Astrocyte of the cerebellum (primary cell): ENCODE measurements around the gene EIF4E2.

Experiments used
- DNase-seq: peaks from one replicate; pipeline ENCODE4 v3.0.0-alpha.2; 2011; ENCODE audit warnings: low read depth
- H3K4me3 ChIP-seq: 2 replicates; pipeline ENCODE4 v1.5.1; 2011; ENCODE audit warnings: mild to moderate bottlenecking, low read depth, low read length, moderate library complexity
- in situ Hi-C: cut with HindIII; loops from 2 replicates; pipeline ENCODE4 v1.10.0; 2017; ENCODE audit warnings: low sequenced_read_pairs
- TF ChIP-seq, protein P1 (sequence below): IDR thresholded peaks from 2 replicates; pipeline ENCODE4 v1.5.1; 2012; ENCODE audit warnings: low read length, low read depth, moderate library complexity, mild to moderate bottlenecking; ENCODE audit errors: missing control alignments

Gene EIF4E2

DNA sequence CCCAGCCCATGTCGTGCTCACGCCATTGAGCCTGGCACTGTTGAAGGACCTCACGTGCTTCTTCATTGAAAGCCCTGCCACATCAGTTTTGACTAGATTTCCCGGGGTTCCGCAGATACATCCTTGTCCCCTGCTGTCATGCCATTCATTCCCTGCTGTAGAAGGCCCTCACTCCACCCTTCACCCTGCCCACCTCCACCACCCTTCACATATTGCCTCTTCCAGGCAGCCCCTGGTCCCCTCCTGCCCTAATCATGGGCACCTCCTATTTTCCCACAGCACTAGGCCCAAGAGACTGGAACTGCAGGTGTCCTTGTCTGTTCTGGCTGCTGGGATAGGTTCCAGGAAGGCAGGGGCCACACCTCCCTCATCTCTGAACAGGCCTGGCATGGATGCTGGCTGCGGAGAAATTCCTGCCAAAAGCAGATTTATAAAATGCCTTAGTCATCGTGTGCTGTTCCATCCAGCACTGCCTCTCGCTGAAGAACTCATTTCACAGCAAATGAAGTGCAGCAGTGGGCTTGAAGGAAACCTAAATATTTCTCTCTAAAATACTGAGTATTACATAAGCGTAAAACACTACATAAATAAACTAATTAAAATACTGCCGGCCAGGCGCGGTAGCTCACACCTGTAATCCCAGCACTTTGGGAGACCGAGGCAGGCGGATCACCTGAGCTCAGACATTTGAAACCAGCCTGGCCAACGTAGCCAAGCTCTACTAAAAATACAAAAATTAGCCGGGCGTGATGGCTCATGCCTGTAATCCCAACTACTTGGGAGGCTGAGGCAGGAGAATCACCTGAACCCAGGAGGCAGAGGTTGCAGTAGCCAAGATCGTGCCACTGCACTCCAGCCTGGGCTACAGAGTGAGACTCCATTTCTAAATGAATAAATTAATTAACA, 38.4 kb downstream of the EIF4E2 start:
- in situ Hi-C loops = no loop called here
- TF ChIP-seq, protein P1, sequence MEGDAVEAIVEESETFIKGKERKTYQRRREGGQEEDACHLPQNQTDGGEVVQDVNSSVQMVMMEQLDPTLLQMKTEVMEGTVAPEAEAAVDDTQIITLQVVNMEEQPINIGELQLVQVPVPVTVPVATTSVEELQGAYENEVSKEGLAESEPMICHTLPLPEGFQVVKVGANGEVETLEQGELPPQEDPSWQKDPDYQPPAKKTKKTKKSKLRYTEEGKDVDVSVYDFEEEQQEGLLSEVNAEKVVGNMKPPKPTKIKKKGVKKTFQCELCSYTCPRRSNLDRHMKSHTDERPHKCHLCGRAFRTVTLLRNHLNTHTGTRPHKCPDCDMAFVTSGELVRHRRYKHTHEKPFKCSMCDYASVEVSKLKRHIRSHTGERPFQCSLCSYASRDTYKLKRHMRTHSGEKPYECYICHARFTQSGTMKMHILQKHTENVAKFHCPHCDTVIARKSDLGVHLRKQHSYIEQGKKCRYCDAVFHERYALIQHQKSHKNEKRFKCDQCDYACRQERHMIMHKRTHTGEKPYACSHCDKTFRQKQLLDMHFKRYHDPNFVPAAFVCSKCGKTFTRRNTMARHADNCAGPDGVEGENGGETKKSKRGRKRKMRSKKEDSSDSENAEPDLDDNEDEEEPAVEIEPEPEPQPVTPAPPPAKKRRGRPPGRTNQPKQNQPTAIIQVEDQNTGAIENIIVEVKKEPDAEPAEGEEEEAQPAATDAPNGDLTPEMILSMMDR = no peak
- peak; percentile 74 for DNase-seq
- H3K4me3 ChIP-seq = no peak overlapping the region

DNA sequence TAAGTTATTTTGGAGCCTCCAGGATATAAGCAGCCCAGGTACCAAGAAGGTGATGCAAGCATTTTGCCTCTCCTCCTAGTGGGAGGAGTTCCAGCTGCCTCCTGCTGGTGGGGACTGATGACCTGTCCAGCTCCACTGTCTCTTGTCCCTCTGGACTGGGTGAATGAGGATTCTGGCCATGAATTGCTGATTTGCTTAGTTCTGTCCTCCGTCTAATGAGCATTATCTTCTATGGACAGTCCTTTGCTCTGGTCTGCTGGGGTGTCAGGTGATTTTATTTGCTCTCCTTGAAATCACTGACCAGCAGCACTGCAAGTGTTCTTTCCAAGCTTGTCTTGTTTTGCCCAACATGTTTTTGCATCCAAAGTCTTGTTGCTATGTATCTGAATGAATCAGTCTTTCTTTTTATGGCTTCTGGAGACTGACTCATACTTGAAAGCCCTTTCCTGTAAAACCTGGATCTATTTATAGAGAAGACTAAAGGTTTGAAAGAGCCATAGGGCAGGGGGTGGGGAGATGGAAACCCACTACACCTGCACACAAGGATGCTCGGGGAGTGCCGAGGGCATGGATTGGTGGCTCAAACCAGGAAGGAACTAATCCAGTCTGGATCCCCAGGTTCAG, 42.4 kb downstream of the EIF4E2 start:
- peak; percentile 66 for DNase-seq
- in situ Hi-C loops = loop anchor here (5.0 kb wide), 1 partner anchor 79 kb away; no protein-coding TSS in a partner anchor
- no peak overlapping the region for H3K4me3 ChIP-seq
- TF ChIP-seq, protein P1 = no peak

DNA sequence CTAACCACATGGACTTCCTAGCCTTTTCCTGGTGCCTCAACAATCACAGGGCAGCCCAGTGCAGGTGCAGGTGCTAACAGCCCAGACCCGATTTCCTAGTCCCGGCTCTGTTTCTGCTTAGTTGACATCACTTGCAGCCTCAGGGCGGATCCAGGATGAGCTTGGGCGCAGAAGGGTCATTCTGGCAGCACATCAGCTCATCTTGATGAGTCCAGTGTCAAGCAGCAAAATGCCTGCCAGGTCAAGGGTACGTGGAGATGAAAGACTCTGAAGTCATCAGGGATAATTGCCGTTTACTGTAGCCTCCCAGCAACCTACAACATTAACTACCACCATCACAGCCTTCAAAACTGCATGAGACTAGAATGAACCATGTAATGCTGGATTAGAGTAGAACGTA, 43.5 kb downstream of the EIF4E2 start:
- DNase-seq = no peak
- no peak overlapping the region for H3K4me3 ChIP-seq
- TF ChIP-seq, protein P1 = no peak
- in situ Hi-C loops = loop anchor here (5.0 kb wide), 1 partner anchor 78 kb away; no protein-coding TSS in a partner anchor

GRCh38 chr2:232597362-232598079, 47.0 kb downstream of the EIF4E2 start:
- in situ Hi-C loops = no loop called here
- H3K4me3 ChIP-seq = no peak overlapping the region
- TF ChIP-seq, protein P1 = no peak
- DNase-seq = no peak

GRCh38 chr2:232598293-232598692, 47.8 kb downstream of the EIF4E2 start:
- TF ChIP-seq, protein P1 = no peak
- DNase-seq = no peak
- no peak overlapping the region for H3K4me3 ChIP-seq
- in situ Hi-C loops = no loop called here

GRCh38 chr2:232600053-232600773, 49.7 kb downstream of the EIF4E2 start:
- H3K4me3 ChIP-seq = no peak overlapping the region
- in situ Hi-C loops = no loop called here
- DNase-seq = no peak
- TF ChIP-seq, protein P1 = no peak
